Upper lobe of left lung (tissue), 6 donors: ENCODE measurements around the gene SLC2A4RG. TPM values are rescaled to one million over a fixed set of nuclear protein-coding genes. Genes with fewer than 3 reads are reported as not detected.

ENCODE experiments used
- ATAC-seq, 2 donors: fragments of 200-7000 bp; cut with Tn5 transposase; one replicate each; pipeline ENCODE4 v1.9.1; 2022; ENCODE audit warnings: mild to moderate bottlenecking in 2 of 2, moderate library complexity in 2 of 2; ENCODE audit not compliant: low FRiP score in 2 of 2
- DNase-seq, 2 donors: peaks; one replicate each; pipeline ENCODE4 v3.0.0-alpha.2; 2019 to 2020
- H3K27ac ChIP-seq, 4 donors: fragments of 200-600 bp; sonication (generic); one replicate each; pipeline ENCODE4 v1.5.1; 2016 to 2019
- H3K27me3 ChIP-seq, 4 donors: fragments of 200-600 bp; sonication (generic); one replicate each; pipeline ENCODE4 v1.5.1; 2017 to 2019
- H3K36me3 ChIP-seq, 4 donors: fragments of 200-600 bp; sonication (generic); one replicate each; pipeline ENCODE4 v1.5.1; 2016 to 2019
- H3K4me1 ChIP-seq, 4 donors: fragments of 200-600 bp; sonication (generic); one replicate each; pipeline ENCODE4 v1.5.1; 2018 to 2019
- H3K4me3 ChIP-seq, 4 donors: fragments of 200-600 bp; sonication (generic); one replicate each; pipeline ENCODE4 v1.5.1; 2017 to 2019; ENCODE audit warnings: mild to moderate bottlenecking in 2 of 4, moderate library complexity in 1 of 4
- H3K9me3 ChIP-seq, 4 donors: fragments of 200-600 bp; sonication (generic); one replicate each; pipeline ENCODE4 v1.5.1; 2018 to 2019
- CTCF ChIP-seq, 6 experiments: fragments of 450-650 bp in 4 of 6; fragments of 200-600 bp in 2 of 6; sonication (generic) in 2 of 6; IDR thresholded peaks; one replicate each; pipeline ENCODE4 v1.5.1; 2016 to 2019; ENCODE audit warnings: antibody characterized with exemption in 6 of 6
- EP300 ChIP-seq, 4 donors: sonication (generic); formaldehyde crosslinking; IDR thresholded peaks; one replicate each; pipeline ENCODE4 v1.5.1; 2017; ENCODE audit warnings: antibody characterized with exemption in 4 of 4, control low read depth in 2 of 4
- POLR2A ChIP-seq, 4 donors: fragments of 450-650 bp; IDR thresholded peaks; one replicate each; pipeline ENCODE4 v1.5.1; 2016 to 2017; ENCODE audit warnings: antibody characterized with exemption in 4 of 4, mild to moderate bottlenecking in 2 of 4
- POLR2AphosphoS5 ChIP-seq, 2 donors: sonication (generic); formaldehyde crosslinking; IDR thresholded peaks; one replicate each; pipeline ENCODE4 v1.5.1; 2017; ENCODE audit warnings: antibody characterized with exemption in 2 of 2
- WGBS, 2 donors: methylation state at CpG; one replicate each; pipeline ENCODE4 v1.1.5; 2017 to 2018; 5-methylcytosine and 5-hydroxymethylcytosine counted together
- total RNA-seq, 6 donors: library from RNA; depleted of rRNA in 4 of 6; stranded (reverse); fragments of >200 nt in 4 of 6; gene quantifications; one replicate each; pipeline versions ENCODE4 v1.1.0 to v1.2.1, GENCODE V29; 2016 to 2021
- donor health status: DM: no; HTN: no; CAD: no; lungs with moderate emphysema.
- donor health status: DM: no; HTN: yes; CAD: no; lungs with severe emphysema.

SLC2A4RG gene
- total RNA-seq, 6 donors from 2014 or later = 28.8 to 106 (median 71.9) TPM

DNA sequence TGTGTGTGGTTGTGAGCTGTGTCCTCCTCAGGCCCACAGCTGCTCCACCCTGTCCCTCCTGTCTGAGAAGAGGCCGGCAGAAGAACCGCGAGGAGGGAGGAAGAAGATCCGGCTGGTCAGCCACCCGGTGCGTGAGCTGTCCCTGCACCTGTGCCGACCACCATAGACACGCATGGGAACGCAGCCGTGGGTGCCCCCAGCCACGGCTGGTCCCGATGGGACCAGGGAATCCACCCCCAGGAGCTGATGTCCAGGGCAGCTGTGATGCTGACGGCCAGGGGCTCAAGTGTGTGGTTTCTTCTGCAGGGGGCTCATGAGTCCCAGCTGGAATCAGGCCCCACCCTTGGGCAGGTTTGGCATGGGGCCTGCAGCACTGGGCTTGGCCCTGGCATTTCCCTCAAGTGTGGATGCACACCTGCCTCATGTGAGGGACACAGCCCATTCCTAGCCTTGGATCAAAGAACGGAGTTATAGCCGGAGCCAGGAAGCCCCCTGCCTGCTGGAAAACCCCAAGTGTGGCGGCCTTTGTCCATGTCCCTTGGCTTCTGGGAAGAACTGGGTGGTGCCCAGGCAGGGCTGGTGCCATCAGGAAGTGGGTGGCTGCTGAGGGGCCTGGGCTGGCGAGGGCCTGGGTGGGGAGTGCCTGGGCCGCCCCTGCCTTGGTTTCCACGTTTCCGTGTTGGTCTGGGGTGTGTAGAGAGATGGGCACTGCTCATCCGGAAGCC lies 47.7 kb upstream of the SLC2A4RG start:
- peak overlapping the region; percentile 23 to 96 (median 70) for H3K27ac ChIP-seq
- H3K4me3 ChIP-seq = no peak overlapping the region
- ATAC-seq (no peak), DNase-seq (peak in 1 of 2 donors; percentile 70)
- H3K36me3 ChIP-seq = peaks cover 0 to 35% (median 4%) of the 10 kb centered on the region in 4 donors
- peaks cover 43 to 64% (median 50%) of the 10 kb centered on the region in 4 donors for H3K4me1 ChIP-seq
- no peaks in the 10 kb centered on the region for H3K9me3 ChIP-seq
- WGBS, 2 donors = 75 to 87% methylated on average over 16 to 20 of the region's 21 CpGs
- peak; percentile 9 to 73 for TF ChIP-seq POLR2AphosphoS5 (IDR thresholded peaks at IDR 0.05)
- no peak for TF ChIP-seq CTCF (IDR thresholded peaks at IDR 0.05)
- peak in 2 of 4 donors; percentile 80 to 90 for TF ChIP-seq EP300 (IDR thresholded peaks at IDR 0.05)
- no peak for TF ChIP-seq POLR2A (IDR thresholded peaks at IDR 0.05)
- no peaks in the 10 kb centered on the region for H3K27me3 ChIP-seq

- ATAC-seq = peak in 1 of 2 donors; percentile 31
- Histone ChIP-seq H3K27ac (peak overlapping the region in 3 of 4 donors; percentile 51 to 96 (median 90)), H3K4me1 (peaks cover 43 to 64% (median 50%) of the 10 kb centered on the region in 4 donors), H3K36me3 (peaks cover 0 to 35% (median 4%) of the 10 kb centered on the region in 4 donors), H3K4me3 (no peak overlapping the region), H3K27me3 (no peaks in the 10 kb centered on the region), H3K9me3 (no peaks in the 10 kb centered on the region)
- TF ChIP-seq EP300 (IDR thresholded peaks at IDR 0.05) = no peak
- TF ChIP-seq POLR2AphosphoS5 (IDR thresholded peaks at IDR 0.05) = no peak
- TF ChIP-seq POLR2A (IDR thresholded peaks at IDR 0.05) = no peak
- no peak for TF ChIP-seq CTCF (IDR thresholded peaks at IDR 0.05)
- peak in 1 of 2 donors; percentile 83 for DNase-seq
- 82 to 93% methylated on average over 3 to 17 of the region's 20 CpGs for WGBS, 2 donors
These were observed 47.0 kb upstream of the SLC2A4RG start for GRCh38 chr20:63692436-63693082.

GRCh38 chr20:63693083-63693732 lies 46.4 kb upstream of the SLC2A4RG start:
- TF ChIP-seq POLR2A (IDR thresholded peaks at IDR 0.05) = no peak
- no peak for TF ChIP-seq POLR2AphosphoS5 (IDR thresholded peaks at IDR 0.05)
- TF ChIP-seq CTCF (IDR thresholded peaks at IDR 0.05) = no peak
- TF ChIP-seq EP300 (IDR thresholded peaks at IDR 0.05) = no peak
- no peaks in the 10 kb centered on the region for H3K9me3 ChIP-seq
- no peak overlapping the region for H3K4me3 ChIP-seq
- 85 to 100% methylated on average over 1 to 10 of the region's 10 CpGs for whole genome bisulfite sequencing, 2 donors
- no peak for DNase-seq
- ATAC-seq = no peak
- H3K4me1 ChIP-seq = peaks cover 37 to 64% (median 48%) of the 10 kb centered on the region in 4 donors
- H3K27me3 ChIP-seq = no peaks in the 10 kb centered on the region
- H3K27ac ChIP-seq = peak overlapping the region in 3 of 4 donors; percentile 51 to 96 (median 90)
- peaks cover 0 to 38% (median 4%) of the 10 kb centered on the region in 4 donors for H3K36me3 ChIP-seq

- DNase-seq (peak in 1 of 2 donors; percentile 63), ATAC-seq (no peak)
- 91 to 96% methylated on average over 6 to 21 of the region's 21 CpGs for WGBS, 2 donors
- peaks cover 36 to 64% (median 45%) of the 10 kb centered on the region in 4 donors for H3K4me1 ChIP-seq
- H3K27me3 ChIP-seq = no peaks in the 10 kb centered on the region
- no peak overlapping the region for H3K4me3 ChIP-seq
- H3K9me3 ChIP-seq = no peaks in the 10 kb centered on the region
- H3K36me3 ChIP-seq = peaks cover 0 to 40% (median 4%) of the 10 kb centered on the region in 4 donors
- TF ChIP-seq CTCF (IDR thresholded peaks at IDR 0.05) = no peak
- H3K27ac ChIP-seq = no peak overlapping the region
These were observed 45.6 kb upstream of the SLC2A4RG start for GRCh38 chr20:63693733-63694583.
